ENCODE data around the gene SDK2.

The SDK2 gene

GRCh38 chr17:73482894-73483293, 161.4 kb downstream of the SDK2 start:
- CTCF ChIA-PET: no interaction called here
- POLR2A ChIA-PET: no interaction called here
- no peak for DNase-seq (ENCODE audit: extremely low spot score)
- TF ChIP-seq FOXK2 (IDR thresholded peaks at IDR 0.05) (no peak), CTBP1 (IDR thresholded peaks at IDR 0.05; ENCODE audit: borderline replicate concordance) (no peak), L3MBTL2 (conservative IDR thresholded peaks at IDR 0.05) (no peak), ARNT (IDR thresholded peaks at IDR 0.05) (no peak), PKNOX1 (IDR thresholded peaks at IDR 0.05) (no peak), FOXM1 (IDR thresholded peaks at IDR 0.05; ENCODE audit: borderline replicate concordance) (no peak), NFRKB (IDR thresholded peaks at IDR 0.05) (no peak), BHLHE40 (IDR thresholded peaks at IDR 0.05; ENCODE audit: borderline replicate concordance) (no peak), LEF1 (IDR thresholded peaks at IDR 0.05; ENCODE audit: borderline replicate concordance) (no peak), ZNF384 (IDR thresholded peaks at IDR 0.05) (no peak)

- no peak for DNase-seq (ENCODE audit: extremely low spot score)
- POLR2A ChIA-PET: no interaction called here
- no peak for TF ChIP-seq SUZ12 (IDR thresholded peaks at IDR 0.05)
- no peak for TF ChIP-seq FOXK2 (IDR thresholded peaks at IDR 0.05)
- TF ChIP-seq NFRKB (IDR thresholded peaks at IDR 0.05): no peak
- TF ChIP-seq ZNF384 (IDR thresholded peaks at IDR 0.05): no peak
- no peak for TF ChIP-seq CTBP1 (IDR thresholded peaks at IDR 0.05; ENCODE audit: borderline replicate concordance)
- TF ChIP-seq TARDBP (IDR thresholded peaks at IDR 0.05): no peak
- TF ChIP-seq ARNT (IDR thresholded peaks at IDR 0.05): no peak
- no peak for TF ChIP-seq LEF1 (IDR thresholded peaks at IDR 0.05; ENCODE audit: borderline replicate concordance)
- TF ChIP-seq BHLHE40 (IDR thresholded peaks at IDR 0.05; ENCODE audit: borderline replicate concordance): no peak
- no peak for TF ChIP-seq ELF4 (IDR thresholded peaks at IDR 0.05)
- CTCF ChIA-PET: no interaction called here
These were observed 162.0 kb downstream of the SDK2 start for GRCh38 chr17:73482251-73482716.

- no peak for DNase-seq (ENCODE audit: extremely low spot score)
- no peak for TF ChIP-seq BHLHE40 (IDR thresholded peaks at IDR 0.05; ENCODE audit: borderline replicate concordance)
- no peak for TF ChIP-seq FOXA1 (IDR thresholded peaks at IDR 0.05)
- no peak for TF ChIP-seq NFRKB (IDR thresholded peaks at IDR 0.05)
- no peak for TF ChIP-seq ARNT (IDR thresholded peaks at IDR 0.05)
- no peak for TF ChIP-seq PKNOX1 (IDR thresholded peaks at IDR 0.05)
- no peak for TF ChIP-seq HDGF (IDR thresholded peaks at IDR 0.05; ENCODE audit: borderline replicate concordance)
- no peak for TF ChIP-seq LEF1 (IDR thresholded peaks at IDR 0.05; ENCODE audit: borderline replicate concordance)
- TF ChIP-seq FOXK2 (IDR thresholded peaks at IDR 0.05): no peak
- no peak for TF ChIP-seq ZNF384 (IDR thresholded peaks at IDR 0.05)
- TF ChIP-seq L3MBTL2 (conservative IDR thresholded peaks at IDR 0.05): no peak
- TF ChIP-seq FOXM1 (IDR thresholded peaks at IDR 0.05; ENCODE audit: borderline replicate concordance): no peak
- TF ChIP-seq SUZ12 (IDR thresholded peaks at IDR 0.05): no peak
- no peak for TF ChIP-seq CTBP1 (IDR thresholded peaks at IDR 0.05; ENCODE audit: borderline replicate concordance)
- TF ChIP-seq ELF4 (IDR thresholded peaks at IDR 0.05): no peak
- TF ChIP-seq SP1 (IDR thresholded peaks at IDR 0.05): no peak
- no peak for TF ChIP-seq TARDBP (IDR thresholded peaks at IDR 0.05)
- ChIA-PET CTCF (no interaction called here), POLR2A (no interaction called here)
These were observed 162.6 kb downstream of the SDK2 start for GRCh38 chr17:73481676-73482075.

DNA sequence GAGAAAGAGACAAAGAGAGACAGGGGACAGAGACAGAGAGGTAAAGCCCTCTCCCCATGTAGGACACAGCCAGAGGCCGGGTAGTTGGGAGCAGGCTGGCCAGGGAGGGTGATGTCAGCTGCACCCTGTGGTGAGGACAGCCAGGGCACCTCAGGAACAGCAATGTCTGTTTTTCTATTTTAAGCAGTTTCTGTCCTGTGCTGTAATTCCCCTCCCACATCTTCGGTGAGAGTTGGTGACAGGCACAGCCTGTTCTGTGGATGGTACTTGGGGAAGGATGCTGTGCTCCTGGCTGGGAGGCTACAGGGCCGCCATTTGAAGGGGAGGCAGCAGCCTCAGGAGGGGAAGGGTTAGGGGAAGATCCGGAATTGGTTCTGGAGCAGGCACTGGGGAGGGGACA, 163.5 kb downstream of the SDK2 start:
- DNase-seq (ENCODE audit: extremely low spot score): no peak
- ChIA-PET CTCF (no interaction called here), POLR2A (no interaction called here)
- no peak for TF ChIP-seq NFRKB (IDR thresholded peaks at IDR 0.05)
- no peak for TF ChIP-seq ZNF384 (IDR thresholded peaks at IDR 0.05)
- no peak for TF ChIP-seq FOXA1 (IDR thresholded peaks at IDR 0.05)
- no peak for TF ChIP-seq L3MBTL2 (conservative IDR thresholded peaks at IDR 0.05)
- TF ChIP-seq ELF4 (IDR thresholded peaks at IDR 0.05): no peak
- no peak for TF ChIP-seq LEF1 (IDR thresholded peaks at IDR 0.05; ENCODE audit: borderline replicate concordance)
- no peak for TF ChIP-seq TARDBP (IDR thresholded peaks at IDR 0.05)
- TF ChIP-seq FOXK2 (IDR thresholded peaks at IDR 0.05): no peak
- TF ChIP-seq HDGF (IDR thresholded peaks at IDR 0.05; ENCODE audit: borderline replicate concordance): no peak
- TF ChIP-seq ARNT (IDR thresholded peaks at IDR 0.05): no peak
- TF ChIP-seq FOXM1 (IDR thresholded peaks at IDR 0.05; ENCODE audit: borderline replicate concordance): no peak
- no peak for TF ChIP-seq SUZ12 (IDR thresholded peaks at IDR 0.05)
- no peak for TF ChIP-seq BHLHE40 (IDR thresholded peaks at IDR 0.05; ENCODE audit: borderline replicate concordance)
- TF ChIP-seq CTBP1 (IDR thresholded peaks at IDR 0.05; ENCODE audit: borderline replicate concordance): no peak
- no peak for TF ChIP-seq SP1 (IDR thresholded peaks at IDR 0.05)

GRCh38 chr17:73478768-73479424, 165.3 kb downstream of the SDK2 start:
- DNase-seq (ENCODE audit: extremely low spot score): no peak
- TF ChIP-seq PKNOX1 (IDR thresholded peaks at IDR 0.05): no peak
- no peak for TF ChIP-seq ZNF384 (IDR thresholded peaks at IDR 0.05)
- TF ChIP-seq ELF4 (IDR thresholded peaks at IDR 0.05): no peak
- TF ChIP-seq FOXM1 (IDR thresholded peaks at IDR 0.05; ENCODE audit: borderline replicate concordance): no peak
- no peak for TF ChIP-seq HDGF (IDR thresholded peaks at IDR 0.05; ENCODE audit: borderline replicate concordance)
- no peak for TF ChIP-seq SUZ12 (IDR thresholded peaks at IDR 0.05)
- no peak for TF ChIP-seq CTBP1 (IDR thresholded peaks at IDR 0.05; ENCODE audit: borderline replicate concordance)
- TF ChIP-seq NFRKB (IDR thresholded peaks at IDR 0.05): no peak
- TF ChIP-seq L3MBTL2 (conservative IDR thresholded peaks at IDR 0.05): no peak
- POLR2A ChIA-PET: no interaction called here
- CTCF ChIA-PET: interaction anchor here (0.7 kb wide), 1 partner anchor 20 kb away, joined by 3 read pairs; no protein-coding TSS in a partner anchor

DNA sequence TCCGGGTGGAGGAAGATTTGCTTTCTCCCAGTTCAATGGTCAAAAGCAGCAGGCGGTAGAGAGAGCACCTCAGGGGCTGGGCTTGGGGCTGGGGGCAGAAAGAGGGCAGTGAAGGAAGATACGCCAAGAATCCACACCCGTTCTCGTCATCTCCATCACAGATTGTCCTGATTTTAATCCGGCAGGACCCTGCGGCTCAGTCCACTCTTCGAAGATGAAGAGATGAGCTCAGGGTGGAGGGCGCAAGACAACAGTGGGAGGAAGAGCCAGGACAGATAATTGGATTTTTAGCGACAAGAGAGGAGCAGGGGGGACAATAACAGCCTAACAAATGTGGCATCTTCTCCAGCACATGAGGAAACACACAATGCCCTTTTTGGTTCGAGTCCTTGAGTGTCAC, 165.9 kb downstream of the SDK2 start:
- no peak for DNase-seq (ENCODE audit: extremely low spot score)
- TF ChIP-seq TARDBP (IDR thresholded peaks at IDR 0.05) (no peak), LEF1 (IDR thresholded peaks at IDR 0.05; ENCODE audit: borderline replicate concordance) (no peak), NFRKB (IDR thresholded peaks at IDR 0.05) (no peak), PKNOX1 (IDR thresholded peaks at IDR 0.05) (no peak), HDGF (IDR thresholded peaks at IDR 0.05; ENCODE audit: borderline replicate concordance) (no peak), SUZ12 (IDR thresholded peaks at IDR 0.05) (no peak), L3MBTL2 (conservative IDR thresholded peaks at IDR 0.05) (no peak), ARNT (IDR thresholded peaks at IDR 0.05) (no peak), ELF4 (IDR thresholded peaks at IDR 0.05) (no peak), BHLHE40 (IDR thresholded peaks at IDR 0.05; ENCODE audit: borderline replicate concordance) (no peak), CTBP1 (IDR thresholded peaks at IDR 0.05; ENCODE audit: borderline replicate concordance) (no peak), SP1 (IDR thresholded peaks at IDR 0.05) (no peak), ZNF384 (IDR thresholded peaks at IDR 0.05) (no peak), FOXK2 (IDR thresholded peaks at IDR 0.05) (no peak), FOXA1 (IDR thresholded peaks at IDR 0.05) (no peak), FOXM1 (IDR thresholded peaks at IDR 0.05; ENCODE audit: borderline replicate concordance) (no peak)
- CTCF ChIA-PET: no interaction called here
- POLR2A ChIA-PET: no interaction called here
